GM12873 (cell line): Measurements from ENCODE around the gene MOB3A.

Source experiments
- TF ChIP-seq, protein P1 (sequence below): IDR thresholded peaks from 2 replicates; pipeline ENCODE4 v1.5.1; 2012; ENCODE audit warnings: low read depth, mild to moderate bottlenecking, moderate library complexity, low read length, control low read depth; ENCODE audit not compliant: insufficient read depth; ENCODE audit errors: missing control alignments

The MOB3A gene

DNA sequence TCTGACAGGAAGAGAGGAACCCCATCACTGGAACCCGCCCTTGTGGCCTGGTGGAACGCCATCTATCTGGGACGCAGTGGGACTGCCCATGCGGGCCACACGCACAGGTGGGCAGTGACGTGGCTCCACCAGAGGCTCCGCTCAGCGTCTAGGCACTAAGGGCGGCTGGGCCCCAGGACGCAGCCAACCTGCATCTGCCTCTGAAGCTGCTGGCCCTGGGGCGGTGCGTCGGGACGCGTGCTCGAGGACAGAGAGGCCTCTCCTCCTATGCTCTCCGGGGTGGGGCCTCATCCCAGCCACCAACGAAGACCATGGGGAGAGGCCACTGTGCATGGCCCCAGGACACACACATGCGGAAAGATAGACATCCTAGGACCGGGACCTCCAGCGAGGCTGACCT is 18.7 kb upstream of the MOB3A start:
- TF ChIP-seq, protein P1, sequence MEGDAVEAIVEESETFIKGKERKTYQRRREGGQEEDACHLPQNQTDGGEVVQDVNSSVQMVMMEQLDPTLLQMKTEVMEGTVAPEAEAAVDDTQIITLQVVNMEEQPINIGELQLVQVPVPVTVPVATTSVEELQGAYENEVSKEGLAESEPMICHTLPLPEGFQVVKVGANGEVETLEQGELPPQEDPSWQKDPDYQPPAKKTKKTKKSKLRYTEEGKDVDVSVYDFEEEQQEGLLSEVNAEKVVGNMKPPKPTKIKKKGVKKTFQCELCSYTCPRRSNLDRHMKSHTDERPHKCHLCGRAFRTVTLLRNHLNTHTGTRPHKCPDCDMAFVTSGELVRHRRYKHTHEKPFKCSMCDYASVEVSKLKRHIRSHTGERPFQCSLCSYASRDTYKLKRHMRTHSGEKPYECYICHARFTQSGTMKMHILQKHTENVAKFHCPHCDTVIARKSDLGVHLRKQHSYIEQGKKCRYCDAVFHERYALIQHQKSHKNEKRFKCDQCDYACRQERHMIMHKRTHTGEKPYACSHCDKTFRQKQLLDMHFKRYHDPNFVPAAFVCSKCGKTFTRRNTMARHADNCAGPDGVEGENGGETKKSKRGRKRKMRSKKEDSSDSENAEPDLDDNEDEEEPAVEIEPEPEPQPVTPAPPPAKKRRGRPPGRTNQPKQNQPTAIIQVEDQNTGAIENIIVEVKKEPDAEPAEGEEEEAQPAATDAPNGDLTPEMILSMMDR, result no peak

DNA sequence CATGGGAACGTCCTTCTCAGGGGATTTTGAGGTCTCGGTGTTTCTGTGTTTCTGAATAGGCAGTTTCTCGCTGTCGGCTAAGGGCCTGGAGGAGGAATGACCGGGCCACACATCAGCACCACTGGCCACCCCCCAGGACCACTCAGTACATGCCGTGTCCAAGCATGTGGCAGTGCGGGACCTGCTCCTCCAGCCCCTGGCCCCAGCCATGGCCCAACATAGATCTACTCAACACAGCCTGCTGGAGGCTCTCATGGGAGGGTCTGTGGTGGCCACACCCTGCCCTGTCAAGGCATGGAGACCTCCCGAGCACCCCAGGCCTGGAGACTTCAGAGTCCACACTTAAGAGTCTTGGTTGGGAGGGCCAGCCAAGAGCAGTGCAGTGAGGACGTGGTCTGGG is 18.1 kb upstream of the MOB3A start:
- TF ChIP-seq, protein P1, result no peak

DNA sequence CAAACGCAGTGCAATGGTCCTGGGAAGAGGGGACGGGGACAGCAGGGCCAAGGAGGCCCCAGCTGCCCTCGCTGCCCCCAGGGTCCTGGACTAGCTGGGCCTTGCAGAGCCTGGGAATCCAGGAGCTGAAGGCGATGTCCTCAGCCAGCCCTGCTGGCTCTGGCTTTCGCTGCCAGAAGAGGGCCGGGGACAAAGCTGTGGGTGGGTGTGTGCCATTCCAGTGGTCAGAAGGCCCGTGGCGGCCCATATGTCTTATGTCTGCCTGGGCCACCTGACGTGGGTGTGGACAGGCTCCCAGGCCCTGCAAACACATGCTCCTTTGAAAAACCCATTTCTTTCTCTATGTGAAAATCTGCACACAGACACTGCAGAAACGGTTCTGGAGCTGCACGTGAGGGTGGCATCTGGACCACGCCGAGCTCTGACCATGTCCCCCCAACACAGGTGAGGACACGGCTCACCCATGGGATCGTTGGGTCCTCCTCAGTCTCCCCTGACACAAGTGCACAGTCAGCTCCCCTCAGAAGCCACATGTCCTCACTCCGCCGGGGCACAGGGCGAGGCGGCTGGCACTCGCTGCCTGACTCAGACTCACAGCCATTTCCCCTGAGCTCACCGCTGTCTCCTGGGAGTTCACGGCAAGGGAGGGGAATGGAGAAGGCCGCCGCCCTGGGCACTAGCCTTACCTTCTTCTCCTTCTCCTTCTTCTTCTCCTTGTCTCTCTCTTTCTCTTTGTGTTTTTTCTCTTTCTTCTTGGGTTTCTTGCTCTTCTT is 17.5 kb upstream of the MOB3A start:
- TF ChIP-seq, protein P1, result no peak

DNA sequence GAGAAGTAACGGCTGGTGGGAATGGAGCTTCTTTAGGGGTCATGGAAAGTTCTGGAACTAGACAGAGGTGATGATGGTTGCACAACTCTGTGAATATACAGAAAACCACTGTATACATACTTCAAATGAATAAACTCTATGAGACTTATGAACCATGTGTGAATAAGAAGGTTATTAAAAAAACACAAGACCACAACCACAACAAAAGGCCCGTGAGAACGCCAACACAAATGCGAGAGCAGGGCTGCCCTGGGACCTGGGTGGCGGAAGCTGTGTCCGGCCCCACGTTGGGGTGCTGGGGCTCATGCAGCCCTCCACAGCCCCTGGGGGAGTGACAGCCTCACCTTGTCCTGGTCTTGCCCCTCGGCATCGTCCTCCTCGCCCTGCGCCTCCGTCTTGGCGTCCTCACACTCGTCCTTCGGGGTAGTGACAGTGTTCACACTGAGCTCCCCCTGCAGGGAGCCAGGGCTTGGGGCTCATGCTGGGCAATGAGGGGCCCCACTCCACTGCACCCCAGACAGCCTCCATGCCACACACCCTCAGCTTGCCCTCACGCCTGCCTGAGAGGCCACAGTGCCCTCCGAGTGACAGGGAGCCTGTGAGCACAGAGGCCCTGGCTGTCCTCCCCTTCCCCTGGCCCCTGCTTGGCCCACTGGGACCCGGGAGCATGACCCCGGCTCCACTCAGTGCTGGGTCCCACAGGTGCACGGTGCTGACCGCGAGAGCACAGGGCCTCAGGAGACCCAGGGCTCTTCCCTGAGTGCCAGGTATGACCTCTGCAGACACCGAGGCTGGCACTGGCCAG is 16.6 kb upstream of the MOB3A start:
- TF ChIP-seq, protein P1, result no peak

DNA sequence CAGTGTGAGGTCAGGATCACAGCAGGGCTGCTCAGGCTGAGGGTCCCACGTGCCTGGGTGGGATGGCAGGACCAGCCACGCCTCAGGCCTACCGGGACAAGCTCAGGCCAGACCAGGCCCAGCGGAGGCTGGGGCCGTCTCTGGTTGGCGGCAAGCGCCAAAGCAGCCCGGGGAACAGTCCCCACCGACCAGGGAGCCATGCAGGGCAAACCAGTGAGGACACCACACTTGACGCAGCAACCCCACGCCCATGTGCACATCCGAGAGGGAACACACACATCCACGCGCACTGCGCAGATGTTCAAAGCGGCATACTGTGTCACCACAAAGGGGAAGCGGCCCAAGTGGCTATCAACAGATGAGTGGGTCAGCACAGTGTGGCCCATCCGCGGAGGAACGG is 15.8 kb upstream of the MOB3A start:
- TF ChIP-seq, protein P1, result no peak

DNA sequence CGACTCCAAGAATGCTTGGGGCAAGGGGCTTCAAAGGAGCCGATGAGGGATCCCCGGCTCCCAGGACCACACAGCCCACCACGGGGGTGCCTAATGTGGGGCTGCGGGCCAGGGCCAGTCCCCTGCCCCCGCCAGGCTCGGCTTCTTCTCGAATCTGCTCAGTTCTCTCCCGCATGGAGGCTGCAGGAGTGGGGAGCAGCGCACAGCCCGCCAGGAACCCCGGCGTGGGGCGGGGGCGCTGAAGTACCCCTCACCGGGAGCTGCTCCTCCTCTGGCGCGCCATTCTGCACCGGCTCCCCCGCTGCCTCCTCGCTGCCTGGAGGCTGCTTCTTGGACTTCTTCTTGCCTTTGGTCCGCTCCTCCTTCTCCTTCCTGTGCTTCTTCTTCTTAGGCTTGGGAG is 15.3 kb upstream of the MOB3A start:
- TF ChIP-seq, protein P1, result no peak

DNA sequence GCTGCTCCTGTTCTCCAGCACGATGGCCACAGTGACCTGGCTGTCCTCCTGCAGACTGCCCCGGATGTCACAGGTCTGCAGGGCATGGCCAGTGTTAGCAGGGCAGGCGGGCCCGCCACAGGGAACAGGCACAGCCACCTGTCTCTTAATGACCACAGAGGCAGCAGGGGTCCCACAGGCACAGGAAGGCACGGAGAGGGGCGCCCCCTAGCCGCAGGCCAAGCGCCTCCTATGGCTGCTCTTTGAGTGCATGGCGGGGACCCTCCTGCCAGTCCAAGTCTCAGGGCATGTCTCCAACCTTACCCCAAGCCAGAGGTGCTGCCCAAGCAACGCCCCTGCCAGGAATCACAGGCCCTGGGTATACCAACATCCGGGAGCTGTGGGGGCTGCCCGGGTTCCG is 14.7 kb upstream of the MOB3A start:
- TF ChIP-seq, protein P1, result peak; percentile 8
